Suprapubic skin (tissue), 3 donors: ENCODE measurements around the gene NAP1L5.

Source experiments
- CTCF ChIP-seq, 2 donors: fragments of 200-600 bp in 1 of 2; fragments of 450-650 bp in 1 of 2; sonication (generic) in 1 of 2; IDR thresholded peaks; one replicate each; pipeline ENCODE4 v1.5.1; 2016 to 2019; ENCODE audit warnings: antibody characterized with exemption in 2 of 2, mild to moderate bottlenecking in 1 of 2, moderate library complexity in 1 of 2
- EP300 ChIP-seq: sonication (generic); formaldehyde crosslinking; IDR thresholded peaks from one replicate; pipeline ENCODE4 v1.6.1; 2017; ENCODE audit warnings: antibody characterized with exemption
- POLR2A ChIP-seq, 2 donors: fragments of 450-650 bp; IDR thresholded peaks; one replicate each; pipeline ENCODE4 v1.6.1; 2017; ENCODE audit warnings: antibody characterized with exemption in 2 of 2, mild to moderate bottlenecking in 2 of 2, moderate library complexity in 2 of 2

- no peak for TF ChIP-seq CTCF (IDR thresholded peaks at IDR 0.05)
- TF ChIP-seq POLR2A (IDR thresholded peaks at IDR 0.05) = no peak
- no peak for TF ChIP-seq EP300
These were observed 44.9 kb upstream of the NAP1L5 start for GRCh38 chr4:88742561-88742960.
